ENCODE data around the gene TPST2. TPM values are rescaled to one million over a fixed set of nuclear protein-coding genes. Genes with fewer than 3 reads are reported as not detected.

The TPST2 gene
- total RNA-seq, 3 donors from 2014 or later = 9.2 to 13.9 (median 11.7) TPM

DNA sequence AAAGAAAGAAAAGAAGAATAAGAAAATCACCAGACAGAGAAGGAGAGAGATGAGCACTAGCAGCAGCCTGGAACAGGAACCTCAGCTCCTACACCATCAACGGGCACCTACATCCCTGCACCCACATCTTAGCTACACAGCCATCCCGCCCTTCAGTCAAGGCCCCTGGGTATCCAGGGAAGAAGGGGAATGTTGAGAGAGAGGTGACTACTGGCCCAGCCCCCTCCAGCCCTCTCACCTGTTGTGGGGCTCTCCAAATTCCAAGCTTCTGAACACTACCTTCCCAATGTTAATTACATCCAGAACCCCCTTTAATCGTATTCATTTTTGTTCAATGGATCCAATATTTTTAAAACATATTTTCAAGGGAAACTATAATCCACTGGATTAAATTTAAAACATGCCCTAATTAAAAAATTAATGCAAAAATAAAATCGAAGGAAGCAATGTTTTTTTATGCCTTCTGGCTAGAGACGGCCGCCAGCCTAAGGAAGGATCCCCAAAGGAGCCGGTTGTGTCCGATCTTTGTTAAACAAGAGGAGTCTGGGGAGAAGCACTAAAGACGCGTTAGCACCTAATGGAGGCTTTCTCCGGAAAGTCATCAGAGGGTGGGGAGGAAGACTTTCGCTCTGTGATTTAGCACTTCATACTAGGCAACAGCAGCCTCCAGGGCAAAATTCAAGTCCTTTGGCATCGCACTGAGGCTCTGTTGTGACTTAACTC, 9.5 kb downstream of the TPST2 start:
- Histone ChIP-seq H3K4me1 (ENCODE audit: low read depth) (peaks cover 3% of the 10 kb centered on the region), H3K9me3 (no peaks in the 10 kb centered on the region), H3K4me3 (no peak overlapping the region), H3K36me3 (ENCODE audit: low read depth) (no peaks in the 10 kb centered on the region)
- DNase-seq (no peak), ATAC-seq (no peak)
- TF ChIP-seq, protein P1, sequence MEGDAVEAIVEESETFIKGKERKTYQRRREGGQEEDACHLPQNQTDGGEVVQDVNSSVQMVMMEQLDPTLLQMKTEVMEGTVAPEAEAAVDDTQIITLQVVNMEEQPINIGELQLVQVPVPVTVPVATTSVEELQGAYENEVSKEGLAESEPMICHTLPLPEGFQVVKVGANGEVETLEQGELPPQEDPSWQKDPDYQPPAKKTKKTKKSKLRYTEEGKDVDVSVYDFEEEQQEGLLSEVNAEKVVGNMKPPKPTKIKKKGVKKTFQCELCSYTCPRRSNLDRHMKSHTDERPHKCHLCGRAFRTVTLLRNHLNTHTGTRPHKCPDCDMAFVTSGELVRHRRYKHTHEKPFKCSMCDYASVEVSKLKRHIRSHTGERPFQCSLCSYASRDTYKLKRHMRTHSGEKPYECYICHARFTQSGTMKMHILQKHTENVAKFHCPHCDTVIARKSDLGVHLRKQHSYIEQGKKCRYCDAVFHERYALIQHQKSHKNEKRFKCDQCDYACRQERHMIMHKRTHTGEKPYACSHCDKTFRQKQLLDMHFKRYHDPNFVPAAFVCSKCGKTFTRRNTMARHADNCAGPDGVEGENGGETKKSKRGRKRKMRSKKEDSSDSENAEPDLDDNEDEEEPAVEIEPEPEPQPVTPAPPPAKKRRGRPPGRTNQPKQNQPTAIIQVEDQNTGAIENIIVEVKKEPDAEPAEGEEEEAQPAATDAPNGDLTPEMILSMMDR (IDR thresholded peaks at IDR 0.05) = no peak
- intact Hi-C loops (cut with DNase I, micrococcal nuclease) = no loop called here

DNA sequence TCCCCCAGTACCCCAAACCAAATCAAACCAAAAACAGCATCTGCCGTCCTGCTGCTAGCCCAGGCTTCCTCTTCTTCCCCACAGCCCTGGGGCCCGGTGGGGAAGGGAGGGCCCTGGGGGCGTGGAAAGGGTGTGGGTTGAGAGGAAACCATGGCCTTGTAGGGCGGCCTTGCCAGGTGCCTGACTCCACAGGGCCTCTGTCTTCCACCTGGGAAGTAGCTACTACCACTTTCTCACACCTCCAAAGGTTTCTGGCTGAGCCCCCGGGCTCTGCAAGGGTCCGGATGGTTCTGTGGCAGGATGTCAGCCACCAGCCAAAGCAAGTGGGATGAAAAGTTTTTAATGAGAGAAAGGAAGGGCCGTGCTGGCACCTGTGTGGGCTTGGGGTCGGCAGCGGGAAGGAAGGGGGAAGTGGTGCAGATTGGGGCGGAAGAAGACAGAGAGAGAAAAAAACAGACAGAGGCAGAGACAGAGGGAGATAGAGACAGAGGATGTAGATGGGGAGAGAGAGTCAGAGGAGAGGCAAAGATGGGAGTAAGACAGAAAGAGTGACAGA, 10.5 kb downstream of the TPST2 start:
- intact Hi-C loops (cut with DNase I, micrococcal nuclease) = no loop called here
- TF ChIP-seq, protein P1 (IDR thresholded peaks at IDR 0.05) = no peak
- Histone ChIP-seq H3K4me3 (no peak overlapping the region), H3K4me1 (ENCODE audit: low read depth) (no peaks in the 10 kb centered on the region), H3K9me3 (no peaks in the 10 kb centered on the region), H3K36me3 (ENCODE audit: low read depth) (no peaks in the 10 kb centered on the region)
- ATAC-seq (peak; percentile 84), DNase-seq (peak; percentile 38 to 75 (median 50))

DNA sequence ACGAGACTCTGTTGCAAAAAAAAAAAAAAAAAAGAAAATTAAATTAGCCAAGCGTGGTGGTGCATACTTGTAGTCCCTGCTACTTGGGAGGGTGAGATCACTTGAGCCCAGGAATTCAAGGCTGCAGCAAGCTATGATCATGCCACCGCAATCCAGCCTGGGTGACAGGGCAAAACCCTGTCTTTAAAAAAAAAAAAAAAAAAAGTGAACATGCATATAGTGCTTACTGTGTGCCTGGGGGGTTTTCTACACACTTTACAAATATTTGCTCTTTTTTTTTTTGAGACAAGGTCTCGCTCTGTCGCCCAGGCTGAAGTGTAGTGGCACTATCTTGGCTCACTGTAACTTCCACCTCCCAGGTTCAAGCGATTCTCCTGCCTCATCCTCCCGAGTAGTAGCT, 12.9 kb downstream of the TPST2 start:
- TF ChIP-seq, protein P1 (IDR thresholded peaks at IDR 0.05) = no peak

DNA sequence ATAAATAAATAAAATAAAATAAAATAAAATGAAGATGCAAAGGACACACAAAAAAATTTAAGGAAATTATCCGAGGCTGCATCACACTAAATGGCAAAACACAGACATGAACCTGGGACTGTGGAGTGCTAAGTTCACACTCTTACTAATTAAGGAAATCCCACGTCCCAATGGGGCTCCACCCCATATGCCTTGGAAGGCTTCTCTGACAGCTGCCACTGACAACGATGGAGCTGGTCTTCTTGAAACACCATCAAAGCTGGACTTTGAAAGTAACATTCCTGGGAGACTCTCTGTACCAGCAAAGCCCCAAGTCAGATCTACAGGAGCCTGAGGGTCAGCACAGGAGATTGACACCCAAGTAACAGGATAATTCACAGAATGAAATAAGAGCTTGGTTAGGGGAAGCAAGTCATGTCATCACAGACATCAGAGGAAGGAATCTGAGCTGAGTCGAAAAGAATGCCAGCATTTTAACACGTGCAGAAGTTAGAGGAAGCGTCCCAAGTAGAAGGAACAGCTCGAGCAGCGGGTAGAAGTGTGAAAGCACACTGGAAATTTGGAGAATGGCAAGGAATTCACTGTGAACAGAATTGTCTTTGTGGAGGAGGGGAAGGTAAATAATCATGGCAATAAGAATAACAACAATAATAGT, 13.8 kb downstream of the TPST2 start:
- H3K4me1 ChIP-seq (ENCODE audit: low read depth) = no peaks in the 10 kb centered on the region
- H3K4me3 ChIP-seq = no peak overlapping the region
- no peaks in the 10 kb centered on the region for H3K9me3 ChIP-seq
- DNase-seq (no peak), ATAC-seq (no peak)
- no peaks in the 10 kb centered on the region for H3K36me3 ChIP-seq (ENCODE audit: low read depth)
- TF ChIP-seq, protein P1 (IDR thresholded peaks at IDR 0.05) = no peak
- intact Hi-C loops (cut with DNase I, micrococcal nuclease) = no loop called here

More for the DNA sequence above, 12.9 kb downstream of the TPST2 start:
- no peak for ATAC-seq
- H3K4me3 ChIP-seq = no peak overlapping the region
- H3K9me3 ChIP-seq = no peaks in the 10 kb centered on the region
- no peaks in the 10 kb centered on the region for H3K4me1 ChIP-seq (ENCODE audit: low read depth)
- DNase-seq = no peak
- no peaks in the 10 kb centered on the region for H3K36me3 ChIP-seq (ENCODE audit: low read depth)
- intact Hi-C loops (cut with DNase I, micrococcal nuclease) = no loop called here

DNA sequence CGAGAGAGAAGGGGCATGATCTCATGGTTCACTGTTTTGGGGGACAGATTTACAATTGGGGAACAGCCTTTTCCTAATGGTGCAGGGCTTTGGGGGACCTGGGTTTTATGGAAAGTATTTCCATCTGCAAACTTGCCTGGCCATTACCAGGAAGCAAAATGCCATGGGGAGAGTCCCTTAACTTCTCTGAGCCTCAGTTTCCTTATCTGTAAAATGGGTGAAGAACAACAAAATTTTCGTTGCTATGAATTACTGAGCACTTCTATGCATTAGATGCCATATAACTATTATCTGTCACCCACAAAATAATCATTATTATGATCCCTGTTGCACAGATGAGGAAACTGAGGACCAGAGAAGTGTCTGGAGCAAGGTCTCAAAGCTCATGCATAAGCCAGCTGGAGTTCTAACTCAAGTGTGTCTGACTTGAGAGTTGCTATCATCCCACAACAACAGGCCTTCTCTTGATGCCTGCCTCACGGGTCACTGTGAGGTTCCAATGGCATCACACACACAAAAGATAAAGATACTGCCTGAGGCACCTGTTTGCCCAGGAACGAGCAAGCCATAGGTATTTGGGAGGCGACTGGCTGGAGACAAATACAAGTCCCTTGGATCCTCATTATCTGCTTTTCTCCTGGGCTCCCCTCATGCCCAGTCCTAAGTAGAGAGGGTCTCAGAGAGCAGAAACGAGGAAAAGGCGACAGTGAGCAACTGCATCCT, 15.8 kb downstream of the TPST2 start:
- H3K36me3 ChIP-seq (ENCODE audit: low read depth) = no peaks in the 10 kb centered on the region
- no peaks in the 10 kb centered on the region for H3K9me3 ChIP-seq
- ATAC-seq (no peak), DNase-seq (no peak)
- H3K4me1 ChIP-seq (ENCODE audit: low read depth) = no peaks in the 10 kb centered on the region
- TF ChIP-seq, protein P1 (IDR thresholded peaks at IDR 0.05) = no peak
- H3K4me3 ChIP-seq = no peak overlapping the region
- intact Hi-C loops (cut with DNase I, micrococcal nuclease) = no loop called here

All from mucosa of descending colon (tissue), 3 donors.